SK-N-SH treated with all-trans-retinoic acid at 6 μM for 48 hours (cell line): Measurements from ENCODE around the gene ADGRF1.

Experiments
- ATAC-seq: fragments of 200-7000 bp; cut with Tn5 transposase; 3 replicates; pipeline ENCODE4 v1.9.1; 2020; ENCODE audit warnings: mild to moderate bottlenecking, moderate library complexity
- BACH2 ChIP-seq: fragments of 250-450 bp; sonication (Bioruptor Pico); IDR thresholded peaks from 2 replicates; pipeline ENCODE4 v1.9.0; 2021; ENCODE audit warnings: mild to moderate bottlenecking, borderline replicate concordance
- CSDC2 ChIP-seq: fragments of 250-450 bp; sonication (Bioruptor Pico); IDR thresholded peaks from 2 replicates; pipeline ENCODE4 v1.5.0; 2020; ENCODE audit warnings: mild to moderate bottlenecking, moderate library complexity
- ESRRG ChIP-seq: fragments of 250-450 bp; sonication (Bioruptor Pico); IDR thresholded peaks from 2 replicates; pipeline ENCODE4 v1.6.1; 2021; ENCODE audit warnings: mild to moderate bottlenecking
- ISL1 ChIP-seq: fragments of 250-450 bp; sonication (Bioruptor Pico); IDR thresholded peaks from 2 replicates; pipeline ENCODE4 v2.1.2; 2022; ENCODE audit warnings: mild to moderate bottlenecking, moderate library complexity
- OSR1 ChIP-seq: fragments of 250-450 bp; sonication (Bioruptor Pico); IDR thresholded peaks from 2 replicates; pipeline ENCODE4 v1.8.0; 2022; ENCODE audit warnings: moderate library complexity, mild to moderate bottlenecking, inconsistent platforms
- PPARA ChIP-seq: fragments of 250-450 bp; sonication (Bioruptor Pico); IDR thresholded peaks from 2 replicates; pipeline ENCODE4 v1.5.0; 2020; ENCODE audit warnings: mild to moderate bottlenecking, borderline replicate concordance
- RARB ChIP-seq: fragments of 250-450 bp; sonication (Bioruptor Pico); IDR thresholded peaks from 2 replicates; pipeline ENCODE4 v1.8.0; 2021; ENCODE audit warnings: mild to moderate bottlenecking, moderate library complexity
- SNAI2 ChIP-seq: fragments of 250-450 bp; sonication (Bioruptor Pico); IDR thresholded peaks from 2 replicates; pipeline ENCODE4 v1.5.0; 2020; ENCODE audit warnings: mild to moderate bottlenecking, moderate library complexity
- TCF4 ChIP-seq: fragments of 250-450 bp; sonication (Bioruptor Pico); IDR thresholded peaks from 2 replicates; pipeline ENCODE4 v1.8.0; 2021; ENCODE audit warnings: mild to moderate bottlenecking, moderate library complexity, borderline replicate concordance
- ZC3H10 ChIP-seq: fragments of 250-450 bp; sonication (Bioruptor Pico); IDR thresholded peaks from 2 replicates; pipeline ENCODE4 v1.5.1; 2021; ENCODE audit warnings: mild to moderate bottlenecking, moderate library complexity
- ZFP3 ChIP-seq: fragments of 250-450 bp; sonication (Bioruptor Pico); IDR thresholded peaks from 2 replicates; pipeline ENCODE4 v1.5.0; 2020; ENCODE audit warnings: mild to moderate bottlenecking, moderate library complexity
- ZFP30 ChIP-seq: fragments of 450-650 bp; formaldehyde crosslinking; IDR thresholded peaks from 2 replicates; pipeline ENCODE4 v1.5.0; 2022; ENCODE audit warnings: mild to moderate bottlenecking, moderate library complexity
- ZNF70 ChIP-seq: fragments of 450-650 bp; formaldehyde crosslinking; IDR thresholded peaks from 2 replicates; pipeline ENCODE4 v1.5.0; 2020; ENCODE audit warnings: mild to moderate bottlenecking, moderate library complexity
- ZNF8 ChIP-seq: fragments of 450-650 bp; formaldehyde crosslinking; IDR thresholded peaks from 2 replicates; pipeline ENCODE4 v1.5.0; 2020; ENCODE audit warnings: mild to moderate bottlenecking, moderate library complexity
- TF ChIP-seq, protein P1 (sequence below): fragments of 250-450 bp; sonication (Bioruptor Pico); IDR thresholded peaks from 2 replicates; pipeline ENCODE4 v1.5.1; 2020; ENCODE audit warnings: low read depth, mild to moderate bottlenecking, moderate library complexity
- TF ChIP-seq, protein P2 (sequence below): fragments of 250-450 bp; sonication (Bioruptor Pico); IDR thresholded peaks from 2 replicates; pipeline ENCODE4 v1.8.0; 2021; ENCODE audit warnings: low read depth, mild to moderate bottlenecking, moderate library complexity, borderline replicate concordance
- TF ChIP-seq, protein P3 (sequence below): fragments of 250-450 bp; sonication (Bioruptor Pico); IDR thresholded peaks from 2 replicates; pipeline ENCODE4 v1.8.0; 2020; ENCODE audit warnings: mild to moderate bottlenecking, moderate library complexity, borderline replicate concordance
- TF ChIP-seq, protein P4 (sequence below): fragments of 250-450 bp; sonication (Bioruptor Pico); IDR thresholded peaks from 2 replicates; pipeline ENCODE4 v1.5.0; 2020; ENCODE audit warnings: mild to moderate bottlenecking, moderate library complexity
- TF ChIP-seq, protein P5 (sequence below): fragments of 250-450 bp; sonication (Bioruptor Pico); IDR thresholded peaks from 2 replicates; pipeline ENCODE4 v1.5.1; 2021; ENCODE audit warnings: mild to moderate bottlenecking, moderate library complexity

The ADGRF1 gene

DNA sequence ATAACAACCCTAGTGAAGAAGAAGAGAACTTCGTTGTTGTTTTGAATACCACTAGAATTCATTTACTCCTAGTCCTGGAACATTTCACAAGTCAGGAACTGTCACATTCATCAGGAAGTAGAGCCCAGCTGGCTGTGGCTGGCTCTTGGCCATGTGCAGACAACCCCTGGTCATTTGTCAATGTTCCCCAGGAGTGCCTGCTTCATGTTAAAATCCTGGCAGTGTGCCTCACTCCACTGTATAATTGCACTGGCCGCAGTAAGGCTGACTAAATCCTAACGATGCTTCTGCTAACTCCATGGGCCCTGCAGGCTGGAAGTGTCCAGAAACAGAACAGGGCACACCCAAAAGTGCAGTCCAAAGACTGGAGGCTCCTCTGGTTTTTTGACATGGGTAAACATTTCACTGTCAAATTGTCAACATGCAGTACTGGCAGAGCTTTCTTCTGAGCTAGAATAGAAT, 41.5 kb upstream of the ADGRF1 start (continued):
- TF ChIP-seq, protein P1, sequence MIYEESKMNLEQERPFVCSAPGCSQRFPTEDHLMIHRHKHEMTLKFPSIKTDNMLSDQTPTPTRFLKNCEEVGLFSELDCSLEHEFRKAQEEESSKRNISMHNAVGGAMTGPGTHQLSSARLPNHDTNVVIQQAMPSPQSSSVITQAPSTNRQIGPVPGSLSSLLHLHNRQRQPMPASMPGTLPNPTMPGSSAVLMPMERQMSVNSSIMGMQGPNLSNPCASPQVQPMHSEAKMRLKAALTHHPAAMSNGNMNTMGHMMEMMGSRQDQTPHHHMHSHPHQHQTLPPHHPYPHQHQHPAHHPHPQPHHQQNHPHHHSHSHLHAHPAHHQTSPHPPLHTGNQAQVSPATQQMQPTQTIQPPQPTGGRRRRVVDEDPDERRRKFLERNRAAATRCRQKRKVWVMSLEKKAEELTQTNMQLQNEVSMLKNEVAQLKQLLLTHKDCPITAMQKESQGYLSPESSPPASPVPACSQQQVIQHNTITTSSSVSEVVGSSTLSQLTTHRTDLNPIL (CRISPR knock-in tag) = no peak
- no peak for TF ChIP-seq ZFP30

DNA sequence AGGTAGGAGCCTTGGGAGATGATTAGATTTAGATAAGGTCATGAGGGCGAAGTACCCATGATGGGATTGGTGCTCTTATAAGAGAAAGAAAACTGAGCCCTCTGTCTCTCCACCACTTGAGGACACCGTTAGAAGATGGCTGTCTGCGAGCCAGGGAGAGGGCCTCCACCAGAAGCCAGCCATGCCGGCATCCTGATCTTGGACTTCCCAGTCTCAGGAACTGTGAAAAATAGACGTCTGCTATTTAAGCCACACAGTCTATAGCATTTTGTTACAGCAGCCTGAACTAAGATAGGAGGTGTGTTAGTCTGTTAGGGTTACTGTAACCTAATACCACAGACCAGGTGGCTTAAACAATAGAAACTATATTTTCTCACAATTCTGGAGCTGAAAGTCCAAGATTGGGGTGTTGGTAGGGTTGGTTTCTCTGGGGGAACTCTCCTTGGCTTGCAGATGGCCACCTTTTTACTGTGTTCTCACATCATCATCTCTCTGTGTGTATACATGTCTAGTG, 38.0 kb upstream of the ADGRF1 start:
- no peak for ATAC-seq
- no peak for TF ChIP-seq RARB
- TF ChIP-seq, protein P2, sequence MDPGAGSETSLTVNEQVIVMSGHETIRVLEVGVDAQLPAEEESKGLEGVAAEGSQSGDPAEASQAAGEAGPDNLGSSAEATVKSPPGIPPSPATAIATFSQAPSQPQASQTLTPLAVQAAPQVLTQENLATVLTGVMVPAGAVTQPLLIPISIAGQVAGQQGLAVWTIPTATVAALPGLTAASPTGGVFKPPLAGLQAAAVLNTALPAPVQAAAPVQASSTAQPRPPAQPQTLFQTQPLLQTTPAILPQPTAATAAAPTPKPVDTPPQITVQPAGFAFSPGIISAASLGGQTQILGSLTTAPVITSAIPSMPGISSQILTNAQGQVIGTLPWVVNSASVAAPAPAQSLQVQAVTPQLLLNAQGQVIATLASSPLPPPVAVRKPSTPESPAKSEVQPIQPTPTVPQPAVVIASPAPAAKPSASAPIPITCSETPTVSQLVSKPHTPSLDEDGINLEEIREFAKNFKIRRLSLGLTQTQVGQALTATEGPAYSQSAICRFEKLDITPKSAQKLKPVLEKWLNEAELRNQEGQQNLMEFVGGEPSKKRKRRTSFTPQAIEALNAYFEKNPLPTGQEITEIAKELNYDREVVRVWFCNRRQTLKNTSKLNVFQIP (CRISPR knock-in tag) = no peak
- TF ChIP-seq ISL1 (CRISPR knock-in tag) = no peak
- no peak for TF ChIP-seq ESRRG
- TF ChIP-seq SNAI2 (CRISPR knock-in tag) = no peak
- no peak for TF ChIP-seq PPARA
- no peak for TF ChIP-seq ZFP30
- TF ChIP-seq OSR1 (CRISPR knock-in tag) = no peak
- TF ChIP-seq, protein P3, sequence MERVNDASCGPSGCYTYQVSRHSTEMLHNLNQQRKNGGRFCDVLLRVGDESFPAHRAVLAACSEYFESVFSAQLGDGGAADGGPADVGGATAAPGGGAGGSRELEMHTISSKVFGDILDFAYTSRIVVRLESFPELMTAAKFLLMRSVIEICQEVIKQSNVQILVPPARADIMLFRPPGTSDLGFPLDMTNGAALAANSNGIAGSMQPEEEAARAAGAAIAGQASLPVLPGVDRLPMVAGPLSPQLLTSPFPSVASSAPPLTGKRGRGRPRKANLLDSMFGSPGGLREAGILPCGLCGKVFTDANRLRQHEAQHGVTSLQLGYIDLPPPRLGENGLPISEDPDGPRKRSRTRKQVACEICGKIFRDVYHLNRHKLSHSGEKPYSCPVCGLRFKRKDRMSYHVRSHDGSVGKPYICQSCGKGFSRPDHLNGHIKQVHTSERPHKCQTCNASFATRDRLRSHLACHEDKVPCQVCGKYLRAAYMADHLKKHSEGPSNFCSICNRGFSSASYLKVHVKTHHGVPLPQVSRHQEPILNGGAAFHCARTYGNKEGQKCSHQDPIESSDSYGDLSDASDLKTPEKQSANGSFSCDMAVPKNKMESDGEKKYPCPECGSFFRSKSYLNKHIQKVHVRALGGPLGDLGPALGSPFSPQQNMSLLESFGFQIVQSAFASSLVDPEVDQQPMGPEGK = no peak
- TF ChIP-seq ZFP3 = no peak
- TF ChIP-seq TCF4 (CRISPR knock-in tag) = no peak
- TF ChIP-seq, protein P4, sequence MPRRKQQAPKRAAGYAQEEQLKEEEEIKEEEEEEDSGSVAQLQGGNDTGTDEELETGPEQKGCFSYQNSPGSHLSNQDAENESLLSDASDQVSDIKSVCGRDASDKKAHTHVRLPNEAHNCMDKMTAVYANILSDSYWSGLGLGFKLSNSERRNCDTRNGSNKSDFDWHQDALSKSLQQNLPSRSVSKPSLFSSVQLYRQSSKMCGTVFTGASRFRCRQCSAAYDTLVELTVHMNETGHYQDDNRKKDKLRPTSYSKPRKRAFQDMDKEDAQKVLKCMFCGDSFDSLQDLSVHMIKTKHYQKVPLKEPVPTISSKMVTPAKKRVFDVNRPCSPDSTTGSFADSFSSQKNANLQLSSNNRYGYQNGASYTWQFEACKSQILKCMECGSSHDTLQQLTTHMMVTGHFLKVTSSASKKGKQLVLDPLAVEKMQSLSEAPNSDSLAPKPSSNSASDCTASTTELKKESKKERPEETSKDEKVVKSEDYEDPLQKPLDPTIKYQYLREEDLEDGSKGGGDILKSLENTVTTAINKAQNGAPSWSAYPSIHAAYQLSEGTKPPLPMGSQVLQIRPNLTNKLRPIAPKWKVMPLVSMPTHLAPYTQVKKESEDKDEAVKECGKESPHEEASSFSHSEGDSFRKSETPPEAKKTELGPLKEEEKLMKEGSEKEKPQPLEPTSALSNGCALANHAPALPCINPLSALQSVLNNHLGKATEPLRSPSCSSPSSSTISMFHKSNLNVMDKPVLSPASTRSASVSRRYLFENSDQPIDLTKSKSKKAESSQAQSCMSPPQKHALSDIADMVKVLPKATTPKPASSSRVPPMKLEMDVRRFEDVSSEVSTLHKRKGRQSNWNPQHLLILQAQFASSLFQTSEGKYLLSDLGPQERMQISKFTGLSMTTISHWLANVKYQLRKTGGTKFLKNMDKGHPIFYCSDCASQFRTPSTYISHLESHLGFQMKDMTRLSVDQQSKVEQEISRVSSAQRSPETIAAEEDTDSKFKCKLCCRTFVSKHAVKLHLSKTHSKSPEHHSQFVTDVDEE (CRISPR knock-in tag) = no peak

DNA sequence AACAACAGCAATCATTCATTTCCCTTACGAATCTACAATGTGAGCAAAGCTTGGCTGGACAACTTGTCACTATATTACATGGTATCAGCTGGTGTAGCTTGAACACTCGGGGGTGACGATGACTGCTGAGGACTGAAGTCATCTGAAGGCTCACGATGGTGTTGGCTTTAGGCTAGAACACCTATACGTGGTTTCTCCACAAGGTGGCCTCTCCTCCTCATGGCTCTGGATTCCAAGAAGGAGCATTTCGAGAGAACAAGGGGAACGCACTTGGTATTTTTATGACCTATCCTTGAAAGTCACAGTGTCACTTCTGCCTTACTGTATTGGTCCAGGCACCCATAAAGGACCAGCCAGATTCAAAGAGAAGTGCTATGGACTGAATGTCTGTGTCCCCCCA, 37.5 kb upstream of the ADGRF1 start:
- TF ChIP-seq BACH2 (CRISPR knock-in tag) (no peak), OSR1 (CRISPR knock-in tag) (no peak), RARB (no peak), PPARA (no peak), ZFP3 (no peak), ZFP30 (no peak)
- TF ChIP-seq, protein P4 (CRISPR knock-in tag) = no peak
- TF ChIP-seq, protein P5, sequence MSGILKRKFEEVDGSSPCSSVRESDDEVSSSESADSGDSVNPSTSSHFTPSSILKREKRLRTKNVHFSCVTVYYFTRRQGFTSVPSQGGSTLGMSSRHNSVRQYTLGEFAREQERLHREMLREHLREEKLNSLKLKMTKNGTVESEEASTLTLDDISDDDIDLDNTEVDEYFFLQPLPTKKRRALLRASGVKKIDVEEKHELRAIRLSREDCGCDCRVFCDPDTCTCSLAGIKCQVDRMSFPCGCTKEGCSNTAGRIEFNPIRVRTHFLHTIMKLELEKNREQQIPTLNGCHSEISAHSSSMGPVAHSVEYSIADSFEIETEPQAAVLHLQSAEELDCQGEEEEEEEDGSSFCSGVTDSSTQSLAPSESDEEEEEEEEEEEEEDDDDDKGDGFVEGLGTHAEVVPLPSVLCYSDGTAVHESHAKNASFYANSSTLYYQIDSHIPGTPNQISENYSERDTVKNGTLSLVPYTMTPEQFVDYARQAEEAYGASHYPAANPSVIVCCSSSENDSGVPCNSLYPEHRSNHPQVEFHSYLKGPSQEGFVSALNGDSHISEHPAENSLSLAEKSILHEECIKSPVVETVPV (CRISPR knock-in tag) = no peak
- ATAC-seq = no peak

DNA sequence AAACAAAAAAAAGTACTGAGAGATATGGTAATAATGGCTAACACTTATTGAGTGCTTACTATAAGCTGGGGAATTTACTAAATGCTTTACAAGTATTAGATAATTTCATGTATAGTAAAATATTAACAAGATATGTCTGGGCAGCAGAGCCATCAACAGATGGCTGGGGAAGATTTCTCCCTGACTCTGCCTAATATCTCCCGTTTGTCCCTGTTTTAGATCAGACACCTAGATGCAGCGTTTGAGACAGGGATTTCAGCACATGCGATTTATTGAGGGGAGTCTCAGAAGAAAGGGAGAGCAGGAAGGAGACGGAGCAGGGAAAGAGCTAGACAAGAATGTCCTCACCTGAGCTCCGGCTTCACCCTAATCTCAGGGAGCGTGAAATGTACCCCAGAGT, 36.9 kb upstream of the ADGRF1 start:
- TF ChIP-seq SNAI2 (CRISPR knock-in tag) = no peak
- TF ChIP-seq ZNF8 = no peak
- TF ChIP-seq ZNF70 (CRISPR knock-in tag) = no peak
- TF ChIP-seq CSDC2 (CRISPR knock-in tag) = no peak
- no peak for TF ChIP-seq ISL1 (CRISPR knock-in tag)
- TF ChIP-seq ZC3H10 = no peak
- TF ChIP-seq, protein P1 (CRISPR knock-in tag) = no peak
- TF ChIP-seq, protein P3 = no peak
- TF ChIP-seq ZFP30 = no peak
- no peak for ATAC-seq
